Colonic mucosa (tissue), 4 donors: ENCODE results near the gene SLC25A48. TPM values are rescaled to one million over a fixed set of nuclear protein-coding genes. Genes with fewer than 3 reads are reported as not detected.

ENCODE experiments used
- DNase-seq: peaks from one replicate; pipeline ENCODE4 v3.0.0-alpha.2; 2020
- H3K27ac ChIP-seq: fragments of 200-600 bp; one replicate; pipeline ENCODE4 v1.8.0; 2021
- H3K27me3 ChIP-seq: fragments of 200-600 bp; one replicate; pipeline ENCODE4 v1.8.0; 2021
- H3K36me3 ChIP-seq: fragments of 200-600 bp; one replicate; pipeline ENCODE4 v1.8.0; 2021
- H3K4me1 ChIP-seq: fragments of 200-600 bp; one replicate; pipeline ENCODE4 v1.8.0; 2021; ENCODE audit warnings: mild to moderate bottlenecking
- H3K4me3 ChIP-seq: fragments of 200-600 bp; one replicate; pipeline ENCODE4 v1.8.0; 2021
- H3K9ac ChIP-seq, 2 donors: one replicate each; pipeline ENCODE4 v1.7.0; 2013; ENCODE audit warnings: control low read depth in 2 of 2, low read depth in 2 of 2, low read length in 2 of 2
- H3K9me3 ChIP-seq: fragments of 200-600 bp; one replicate; pipeline ENCODE4 v1.8.0; 2021
- intact Hi-C: fragments of 100-400 bp; cut with DNase I; formaldehyde crosslinking; loops from one replicate; pipeline ENCODE4 v1.14.1; 2022
- total RNA-seq, 2 donors: library from RNA; stranded (reverse); fragmentation: NEBNext Ultra II Directional in 1 of 2; extraction: Animal tissue kit (Norgen Biotek cat#: 25700) in 1 of 2; gene quantifications; one replicate each; pipeline ENCODE4 v1.2.1, GENCODE V29; 2021
- TF ChIP-seq, protein P1 (sequence below): fragments of 200-600 bp; IDR thresholded peaks from one replicate; pipeline ENCODE4 v1.8.0; 2022; ENCODE audit warnings: antibody characterized with exemption, mild to moderate bottlenecking
- donor health status: healthy.
- donor health status: DM: no; HTN: no; CAD: no.
- donor health status: DM: no; HTN: no; CAD: no.

Gene SLC25A48
- total RNA-seq, 2 donors from 2014 or later, result 4.1 to 6.0 TPM

DNA sequence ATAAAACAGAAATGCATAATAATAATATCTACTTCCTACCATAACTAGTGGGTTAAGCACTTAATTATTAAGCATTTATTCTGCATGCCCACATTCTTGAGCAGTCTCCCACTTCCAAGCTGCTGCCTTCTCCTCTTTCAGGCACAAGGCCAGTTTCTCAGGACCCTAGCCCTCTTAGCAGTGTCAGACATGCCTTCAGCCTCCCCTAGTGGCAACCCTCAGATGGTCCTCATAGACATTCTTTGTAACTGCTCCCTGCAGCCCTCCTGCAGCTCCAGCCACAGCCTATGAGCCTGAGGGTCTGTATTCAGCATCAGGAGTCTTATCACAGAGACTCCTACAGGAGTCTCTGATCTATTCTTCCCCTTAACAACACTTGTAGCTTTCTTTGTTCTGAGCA, 57.3 kb downstream of the SLC25A48 start:
- Histone ChIP-seq H3K36me3 (no peaks in the 10 kb centered on the region), H3K4me1 (no peaks in the 10 kb centered on the region), H3K27ac (no peak overlapping the region), H3K9ac (no peak overlapping the region), H3K9me3 (no peaks in the 10 kb centered on the region), H3K27me3 (no peaks in the 10 kb centered on the region), H3K4me3 (no peak overlapping the region)
- intact Hi-C loops, result no loop called here
- TF ChIP-seq, protein P1, sequence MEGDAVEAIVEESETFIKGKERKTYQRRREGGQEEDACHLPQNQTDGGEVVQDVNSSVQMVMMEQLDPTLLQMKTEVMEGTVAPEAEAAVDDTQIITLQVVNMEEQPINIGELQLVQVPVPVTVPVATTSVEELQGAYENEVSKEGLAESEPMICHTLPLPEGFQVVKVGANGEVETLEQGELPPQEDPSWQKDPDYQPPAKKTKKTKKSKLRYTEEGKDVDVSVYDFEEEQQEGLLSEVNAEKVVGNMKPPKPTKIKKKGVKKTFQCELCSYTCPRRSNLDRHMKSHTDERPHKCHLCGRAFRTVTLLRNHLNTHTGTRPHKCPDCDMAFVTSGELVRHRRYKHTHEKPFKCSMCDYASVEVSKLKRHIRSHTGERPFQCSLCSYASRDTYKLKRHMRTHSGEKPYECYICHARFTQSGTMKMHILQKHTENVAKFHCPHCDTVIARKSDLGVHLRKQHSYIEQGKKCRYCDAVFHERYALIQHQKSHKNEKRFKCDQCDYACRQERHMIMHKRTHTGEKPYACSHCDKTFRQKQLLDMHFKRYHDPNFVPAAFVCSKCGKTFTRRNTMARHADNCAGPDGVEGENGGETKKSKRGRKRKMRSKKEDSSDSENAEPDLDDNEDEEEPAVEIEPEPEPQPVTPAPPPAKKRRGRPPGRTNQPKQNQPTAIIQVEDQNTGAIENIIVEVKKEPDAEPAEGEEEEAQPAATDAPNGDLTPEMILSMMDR, result no peak
- DNase-seq, result no peak

DNA sequence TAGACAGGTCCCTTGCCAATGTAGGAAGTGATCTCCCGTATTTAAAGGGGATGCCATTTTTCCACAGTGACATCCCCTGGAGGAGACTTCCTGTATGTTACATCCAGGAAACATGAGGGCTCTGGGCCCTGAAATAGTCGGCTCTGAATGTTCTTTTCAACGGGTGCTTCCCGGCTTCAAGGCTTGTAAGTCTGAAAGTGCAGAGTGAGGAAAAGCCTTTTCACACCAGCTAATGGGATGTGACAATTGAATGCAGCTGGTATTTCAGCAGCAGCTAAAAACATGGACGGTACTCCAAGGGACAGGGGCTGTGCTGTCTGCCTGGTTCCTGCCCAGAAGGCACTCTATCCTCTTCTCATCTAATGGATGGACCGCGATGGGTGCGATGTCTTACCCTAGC, 59.8 kb downstream of the SLC25A48 start:
- H3K27me3 ChIP-seq, result no peaks in the 10 kb centered on the region

DNA sequence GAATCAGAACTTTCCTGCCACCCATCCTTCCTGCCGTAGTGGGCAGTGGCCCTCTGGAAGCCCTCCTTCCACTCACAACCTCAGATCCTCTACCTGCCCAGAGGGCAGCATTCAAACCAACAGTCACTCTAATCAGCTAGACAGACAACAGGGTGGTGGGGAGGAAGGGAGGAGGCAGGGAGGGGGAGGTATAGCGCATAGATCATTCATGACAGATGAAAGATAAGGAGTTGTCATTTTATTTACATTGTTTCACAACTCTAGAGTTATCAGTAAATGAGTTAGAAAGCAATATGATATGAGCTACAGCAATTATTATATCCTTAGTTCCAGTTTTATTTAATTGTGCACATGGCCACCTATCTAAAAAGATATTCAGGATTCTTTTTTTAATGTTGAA, 60.3 kb downstream of the SLC25A48 start:
- H3K27ac ChIP-seq, result no peak overlapping the region
- no peak overlapping the region for H3K9ac ChIP-seq
- H3K4me1 ChIP-seq, result no peaks in the 10 kb centered on the region
- intact Hi-C loops, result no loop called here
- DNase-seq, result no peak
- no peaks in the 10 kb centered on the region for H3K36me3 ChIP-seq
- no peaks in the 10 kb centered on the region for H3K27me3 ChIP-seq
- no peak overlapping the region for H3K4me3 ChIP-seq
- H3K9me3 ChIP-seq, result no peaks in the 10 kb centered on the region
- TF ChIP-seq, protein P1, result no peak

More for the DNA sequence above, 59.8 kb downstream of the SLC25A48 start:
- H3K36me3 ChIP-seq, result no peaks in the 10 kb centered on the region
- no peaks in the 10 kb centered on the region for H3K9me3 ChIP-seq
- no peak overlapping the region for H3K27ac ChIP-seq
- no peak overlapping the region for H3K9ac ChIP-seq
- no peak overlapping the region for H3K4me3 ChIP-seq
- TF ChIP-seq, protein P1, result no peak
- no peak for DNase-seq
- H3K4me1 ChIP-seq, result no peaks in the 10 kb centered on the region
- intact Hi-C loops, result no loop called here

DNA sequence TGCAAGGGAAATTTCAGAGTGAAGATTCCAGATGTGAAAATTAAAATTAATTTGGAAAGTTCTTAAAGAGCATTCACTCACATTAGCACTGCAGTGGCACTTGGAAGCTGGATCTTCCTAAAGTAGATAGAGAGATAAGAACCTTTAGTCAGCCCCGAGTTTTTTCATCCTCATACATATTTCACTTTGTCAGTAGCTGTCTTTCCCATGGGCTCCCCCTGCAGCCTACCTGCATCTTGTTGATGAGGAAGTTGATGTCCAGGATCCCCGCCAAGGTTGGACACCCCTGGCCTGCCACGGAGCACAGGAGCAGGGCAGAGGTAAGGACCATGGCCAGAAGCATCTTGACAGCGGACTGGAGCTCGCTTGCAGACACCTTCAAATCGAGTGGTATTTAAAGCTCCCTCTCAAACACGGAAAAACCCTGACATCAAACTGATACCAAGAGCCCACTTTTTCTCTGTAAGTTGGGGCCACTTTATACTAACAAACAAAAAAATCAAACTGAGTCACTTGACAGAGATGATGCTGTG, 61.1 kb downstream of the SLC25A48 start, which contains the start of gene IL9:
Gene IL9, minus strand, starts transcription at position 368 of the 533 bp plus-strand sequence. Its CDS starts 25 bp downstream, at position 343.
- no peak within 1 kb of the TSS for H3K4me3 ChIP-seq
- DNase-seq, result no peak
- H3K27me3 ChIP-seq, result no peaks in the 10 kb centered on the region
- H3K36me3 ChIP-seq, result no peaks in the 10 kb centered on the region
- no peak within 1 kb of the TSS for H3K9ac ChIP-seq
- H3K4me1 ChIP-seq, result no peaks in the 10 kb centered on the region
- TF ChIP-seq, protein P1, result no peak
- no peak within 1 kb of the TSS for H3K27ac ChIP-seq
- H3K9me3 ChIP-seq, result no peaks in the 10 kb centered on the region
- intact Hi-C loops, result no loop called here

DNA sequence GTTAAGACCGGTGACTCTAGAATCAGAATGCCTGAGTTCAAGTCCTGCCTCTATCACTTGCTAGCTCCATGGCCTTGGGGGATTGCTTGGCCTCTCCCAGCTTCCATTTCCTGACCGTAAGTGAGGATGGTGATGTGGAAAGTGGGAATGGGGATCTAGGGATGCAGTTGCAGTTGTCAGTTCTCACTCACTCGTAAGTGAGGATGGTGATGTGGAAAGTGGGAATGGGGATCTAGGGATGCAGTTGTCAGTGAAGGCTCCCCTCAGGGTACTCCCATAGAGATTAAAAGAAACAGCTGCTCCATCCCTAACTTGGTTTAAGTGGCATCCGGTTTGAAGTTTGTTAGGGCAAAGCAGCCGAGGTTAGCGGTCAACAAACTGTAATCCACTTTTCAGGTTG, 64.2 kb downstream of the SLC25A48 start:
- no peak for DNase-seq
- Histone ChIP-seq H3K36me3 (no peaks in the 10 kb centered on the region), H3K4me3 (no peak overlapping the region), H3K27me3 (no peaks in the 10 kb centered on the region), H3K9ac (no peak overlapping the region), H3K4me1 (no peaks in the 10 kb centered on the region), H3K9me3 (no peaks in the 10 kb centered on the region), H3K27ac (no peak overlapping the region)
- TF ChIP-seq, protein P1, result no peak
- intact Hi-C loops, result no loop called here
